Activated B cell treated with CpG ODN at 0.5 μM for 24 hours (primary cell): Measurements from ENCODE around the gene ODAD4. TPM values are rescaled to one million over a fixed set of nuclear protein-coding genes. Genes with fewer than 3 reads are reported as not detected.
A peak's percentile ranks its signal among the peaks of the same experiment; 100 is the strongest.

Experiments
- ATAC-seq: fragments of 200-7000 bp; cut with Tn5 transposase; one replicate; pipeline ENCODE4 v1.10.0; 2021; ENCODE audit warnings: low read depth, mild to moderate bottlenecking, moderate library complexity
- CTCF ChIA-PET: fragments of 350-600 bp; sonication (Branson Sonifier 250); formaldehyde crosslinking; loops from one replicate; lab custom pipeline; 2021; ENCODE audit warnings: antibody characterized with exemption; lab: Charles Lee
- POLR2A ChIA-PET: fragments of 350-600 bp; sonication (Branson Sonifier 250); formaldehyde crosslinking; loops from one replicate; lab custom pipeline; 2021; ENCODE audit warnings: antibody characterized with exemption; lab: Charles Lee
- DNase-seq: peaks from one replicate; pipeline ENCODE4 v3.0.0; 2022
- H3K27ac Mint-ChIP-seq: one replicate; pipeline ENCODE4 v1.8.0; 2020; ENCODE audit warnings: mixed read lengths
- H3K27me3 Mint-ChIP-seq: one replicate; pipeline ENCODE4 v1.8.0; 2021; ENCODE audit warnings: mixed read lengths
- H3K36me3 Mint-ChIP-seq: one replicate; pipeline ENCODE4 v1.8.0; 2021; ENCODE audit warnings: low read depth, mixed read lengths
- H3K4me1 Mint-ChIP-seq: one replicate; pipeline ENCODE4 v1.8.0; 2021; ENCODE audit warnings: mixed read lengths
- H3K4me3 Mint-ChIP-seq: one replicate; pipeline ENCODE4 v1.8.0; 2020; ENCODE audit warnings: mild to moderate bottlenecking, mixed read lengths
- H3K9me3 Mint-ChIP-seq: one replicate; pipeline ENCODE4 v1.8.0; 2020; ENCODE audit warnings: mixed read lengths
- CTCF ChIP-seq: fragments of 200-600 bp; IDR thresholded peaks from one replicate; pipeline ENCODE4 v1.8.0; 2022; ENCODE audit warnings: antibody characterized with exemption, mild to moderate bottlenecking
- intact Hi-C: fragments of 100-400 bp; cut with micrococcal nuclease; formaldehyde crosslinking; loops from one replicate; pipeline ENCODE4 v1.15.1; 2024
- total RNA-seq: library from RNA; stranded (reverse); gene quantifications from 2 replicates; pipeline ENCODE4 v1.2.3, GENCODE V29; 2022

Gene ODAD4
- total RNA-seq, 1 donor from 2014 or later, result 1.1 TPM

- Mint-ChIP-seq H3K36me3 (peaks cover 81% of the 10 kb centered on the region), H3K4me1 (peaks cover 15% of the 10 kb centered on the region), H3K9me3 (no peaks in the 10 kb centered on the region), H3K4me3 (no peak overlapping the region), H3K27ac (no peak overlapping the region), H3K27me3 (no peaks in the 10 kb centered on the region)
- ChIA-PET CTCF (no interaction called here), POLR2A (interaction anchor here (0.5 to 1.6 kb wide), 2 partner anchors 30 to 134 kb away, joined by 3 to 4 read pairs; no protein-coding TSS in a partner anchor)
- TF ChIP-seq CTCF, result no peak
- DNase-seq, result no peak
- peak; percentile 21 for ATAC-seq
- intact Hi-C loops, result no loop called here
These were observed 51.8 kb downstream of the ODAD4 start for GRCh38 chr17:41982026-41982760.

- no peak for TF ChIP-seq CTCF
- H3K9me3 Mint-ChIP-seq, result no peaks in the 10 kb centered on the region
- no peak for DNase-seq
- POLR2A ChIA-PET, result interaction anchor here (0.7 to 1.4 kb wide), 3 partner anchors 14 to 18 kb away, joined by 3 to 8 read pairs (median 5); partner anchors contain the start of gene CNP
- peaks cover 89% of the 10 kb centered on the region for H3K36me3 Mint-ChIP-seq
- H3K27me3 Mint-ChIP-seq, result no peaks in the 10 kb centered on the region
- no peak for ATAC-seq
- no peak overlapping the region for H3K27ac Mint-ChIP-seq
- CTCF ChIA-PET, result interaction anchor here (1.2 kb wide), 1 partner anchor 20 kb away, joined by 3 read pairs; no protein-coding TSS in a partner anchor
- intact Hi-C loops, result loop anchor here (2.0 kb wide), 1 partner anchor 18 kb away; the partner anchor contains the start of gene CNP
- H3K4me3 Mint-ChIP-seq, result no peak overlapping the region
- H3K4me1 Mint-ChIP-seq, result peaks cover 18% of the 10 kb centered on the region
These were observed 54.0 kb downstream of the ODAD4 start for GRCh38 chr17:41984454-41984853.

- intact Hi-C loops, result loop anchor here (2.0 kb wide), 1 partner anchor 19 kb away; the partner anchor contains the start of gene CNP
- H3K27me3 Mint-ChIP-seq, result no peaks in the 10 kb centered on the region
- no peak overlapping the region for H3K4me3 Mint-ChIP-seq
- TF ChIP-seq CTCF, result no peak
- CTCF ChIA-PET, result no interaction called here
- H3K4me1 Mint-ChIP-seq, result peaks cover 18% of the 10 kb centered on the region
- DNase-seq, result no peak
- H3K9me3 Mint-ChIP-seq, result no peaks in the 10 kb centered on the region
- H3K36me3 Mint-ChIP-seq, result peaks cover 91% of the 10 kb centered on the region
- ATAC-seq, result no peak
- H3K27ac Mint-ChIP-seq, result no peak overlapping the region
- POLR2A ChIA-PET, result interaction anchor here (1.0 to 1.5 kb wide), 2 partner anchors 10 to 34 kb away, joined by 3 to 7 read pairs; partner anchors contain the start of gene NKIRAS2
These were observed 55.5 kb downstream of the ODAD4 start for GRCh38 chr17:41985919-41986318.

GRCh38 chr17:41986634-41987033, 56.2 kb downstream of the ODAD4 start:
- H3K27me3 Mint-ChIP-seq, result no peaks in the 10 kb centered on the region
- no peak for TF ChIP-seq CTCF
- H3K36me3 Mint-ChIP-seq, result peaks cover 92% of the 10 kb centered on the region
- ATAC-seq (no peak), DNase-seq (no peak)
- H3K4me1 Mint-ChIP-seq, result peaks cover 18% of the 10 kb centered on the region
- H3K27ac Mint-ChIP-seq, result no peak overlapping the region
- POLR2A ChIA-PET, result interaction anchor here (1.5 kb wide), 1 partner anchor 10 kb away, joined by 7 read pairs; no protein-coding TSS in a partner anchor
- CTCF ChIA-PET, result no interaction called here
- intact Hi-C loops, result no loop called here
- H3K4me3 Mint-ChIP-seq, result no peak overlapping the region
- no peaks in the 10 kb centered on the region for H3K9me3 Mint-ChIP-seq

- peaks cover 15% of the 10 kb centered on the region for H3K4me1 Mint-ChIP-seq
- no peak for TF ChIP-seq CTCF
- peak overlapping the region; percentile 62 for H3K27ac Mint-ChIP-seq
- POLR2A ChIA-PET, result interaction anchor here (0.7 to 0.9 kb wide), 3 partner anchors 15 to 30 kb away, joined by 3 to 5 read pairs (median 3); partner anchors contain the start of genes CNP and DNAJC7
- H3K4me3 Mint-ChIP-seq, result no peak overlapping the region
- intact Hi-C loops, result no loop called here
- CTCF ChIA-PET, result no interaction called here
- no peak for DNase-seq
- H3K36me3 Mint-ChIP-seq, result peaks cover 93% of the 10 kb centered on the region
- H3K9me3 Mint-ChIP-seq, result no peaks in the 10 kb centered on the region
- ATAC-seq, result peak; percentile 79
- H3K27me3 Mint-ChIP-seq, result no peaks in the 10 kb centered on the region
These were observed 57.2 kb downstream of the ODAD4 start for GRCh38 chr17:41987642-41988041.
